CD4-positive, alpha-beta T cell treated with Interleukin-1 beta for 1 hour (primary cell): ENCODE data around the gene ZNF384.
"Not testable (repeated sequence)": the region's sequence is repeated elsewhere in the genome, so short reads cannot be mapped to it uniquely, and the experiment has no call there.

Source experiments
- DNase-seq, 2 donors: peaks; one replicate each; pipeline ENCODE4 v3.0.0-alpha.2; 2020 to 2022

The ZNF384 gene

DNA sequence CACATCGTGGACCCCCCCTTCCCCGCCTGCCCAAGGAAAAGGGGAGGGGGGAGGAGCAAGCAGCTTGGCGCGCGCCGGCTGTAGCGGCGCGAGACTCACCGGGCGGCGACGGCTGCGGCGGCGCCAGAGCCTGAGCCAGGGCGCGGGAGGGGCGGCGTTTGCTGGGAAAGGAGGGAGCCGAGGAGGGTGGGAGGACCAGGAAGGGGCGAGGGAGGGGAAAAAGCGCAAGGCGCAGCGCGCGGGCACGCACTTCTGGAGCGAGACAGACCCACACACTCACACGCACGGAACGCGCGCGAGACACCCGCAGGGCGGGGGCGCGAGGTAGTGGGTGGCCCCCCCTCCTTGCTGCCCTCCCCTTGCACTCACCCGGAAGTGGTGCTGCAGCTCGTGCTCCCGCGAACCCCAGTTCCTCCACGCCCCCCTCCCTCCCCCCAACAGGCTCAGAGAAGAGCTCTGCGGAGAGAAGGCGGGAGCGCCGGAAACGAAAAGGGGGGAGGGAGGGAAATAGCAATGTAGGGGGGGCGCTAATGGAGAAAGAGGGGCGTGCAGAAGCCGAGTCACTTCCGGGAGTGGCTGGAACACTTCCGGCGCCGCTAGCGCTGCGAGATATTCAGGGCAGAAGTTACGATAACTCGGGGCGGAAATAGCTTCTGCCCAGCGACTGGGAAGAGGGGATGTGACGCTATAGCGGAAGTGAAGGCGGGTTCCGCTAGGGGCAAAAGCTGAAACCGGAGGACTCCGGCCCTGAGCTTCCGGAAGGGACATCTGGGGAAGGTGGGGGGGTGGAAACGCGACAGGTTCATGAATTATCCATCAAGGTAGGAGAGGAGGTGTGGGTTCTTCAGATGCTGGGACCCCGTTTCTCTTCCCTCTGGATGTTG, at the start of gene ZNF384:
TSS of gene ZNF384 (minus strand) at position 377 of the 884 bp plus-strand sequence. CDS start 9,855 bp downstream, outside the sequence.
- DNase-seq: peak; percentile 97 to 98

DNA sequence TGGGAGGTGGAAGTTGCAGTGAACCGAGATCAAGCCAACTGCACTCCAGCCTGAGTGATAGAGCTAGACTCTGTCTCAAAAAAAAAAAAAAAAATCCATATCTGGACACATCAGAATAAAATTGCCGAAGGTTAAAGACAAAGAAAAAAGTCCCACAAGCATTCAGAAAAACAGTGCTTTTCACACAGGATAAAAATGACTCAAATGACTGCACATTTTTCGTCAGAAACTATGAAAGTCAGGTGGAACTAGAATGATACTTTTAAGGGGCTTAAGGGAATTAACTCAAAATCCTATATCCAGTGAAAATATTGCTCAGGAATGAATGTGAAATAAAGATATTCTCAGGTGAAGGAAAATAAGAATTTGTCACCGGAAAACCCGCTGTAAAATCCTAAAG, 47.6 kb upstream of the ZNF384 start:
- DNase-seq: no peak

DNA sequence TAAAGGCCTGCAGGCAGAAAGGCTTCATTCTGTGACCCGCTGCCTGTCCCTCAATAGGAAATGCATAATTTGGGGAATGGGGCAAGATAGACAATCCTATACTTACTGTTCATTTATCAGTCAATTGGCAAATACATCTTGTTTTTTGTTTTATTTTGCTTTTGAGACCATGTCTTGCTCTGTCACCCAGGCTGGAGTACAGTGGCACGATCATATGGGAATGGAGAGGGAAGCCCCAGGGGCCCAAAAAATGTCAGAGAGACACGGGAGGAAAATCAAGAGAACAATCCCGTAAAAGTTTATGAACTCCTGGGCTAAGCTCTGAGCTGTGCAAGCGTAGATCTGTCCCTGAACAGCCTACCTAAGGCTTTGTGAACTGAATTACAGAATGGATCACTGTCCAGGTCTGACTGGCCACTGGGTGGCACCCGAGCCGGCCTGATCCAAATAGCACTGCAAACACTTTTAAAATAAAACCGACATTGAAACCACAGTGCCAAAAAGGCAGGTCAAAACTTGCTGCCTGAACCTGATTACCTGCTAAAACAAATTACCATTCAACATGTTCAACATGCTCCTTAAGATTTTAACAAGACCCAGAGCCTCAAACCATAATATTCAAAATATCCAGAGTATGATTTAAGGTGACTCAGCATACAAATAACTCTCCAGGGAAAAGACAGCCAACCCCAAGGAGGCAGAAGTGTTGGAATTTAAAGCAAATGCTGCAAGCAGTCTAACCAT, 46.4 kb upstream of the ZNF384 start:
- peak; percentile 48 to 54 for DNase-seq

DNA sequence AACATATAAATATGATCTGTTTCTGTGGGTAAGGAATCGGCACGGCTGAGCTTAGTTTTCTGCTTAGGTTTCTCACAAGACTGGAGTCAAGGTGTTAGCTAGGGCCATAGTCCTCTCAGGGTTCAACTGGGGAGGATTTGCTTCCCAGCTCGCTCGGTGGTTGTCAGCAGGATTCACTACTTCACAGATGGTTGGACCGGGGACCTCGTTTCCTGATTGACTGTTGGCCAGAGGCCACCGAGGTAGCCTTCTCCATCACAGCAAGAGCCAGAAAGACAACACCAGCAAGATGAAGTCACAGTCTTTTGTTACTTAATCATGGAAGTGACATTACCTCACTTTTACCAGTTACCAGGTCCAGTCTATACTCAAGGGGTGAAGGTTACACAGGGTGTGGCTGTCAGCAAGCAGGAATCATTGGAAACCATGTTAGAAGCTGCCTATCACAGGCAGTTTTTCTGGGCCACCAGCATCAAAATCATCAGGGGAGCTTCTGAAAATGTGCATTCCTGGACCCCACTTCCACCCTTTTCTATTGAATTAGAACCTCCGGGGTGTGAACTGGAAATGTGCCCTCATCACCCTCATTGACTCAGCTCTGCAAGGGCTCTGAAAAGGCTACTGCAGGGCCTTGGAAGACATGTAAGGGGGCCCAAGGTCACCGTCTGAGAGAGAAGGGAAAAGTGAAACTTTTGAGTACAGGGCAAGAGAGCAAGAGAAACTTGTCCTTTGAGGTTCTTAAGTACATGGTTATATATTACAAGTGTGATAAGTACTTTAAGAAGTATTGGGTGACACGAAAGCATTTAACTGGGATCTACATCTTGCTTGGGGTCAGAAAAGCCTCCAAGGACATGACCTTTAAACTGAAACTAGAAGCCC, 45.6 kb upstream of the ZNF384 start:
- DNase-seq: no peak

DNA sequence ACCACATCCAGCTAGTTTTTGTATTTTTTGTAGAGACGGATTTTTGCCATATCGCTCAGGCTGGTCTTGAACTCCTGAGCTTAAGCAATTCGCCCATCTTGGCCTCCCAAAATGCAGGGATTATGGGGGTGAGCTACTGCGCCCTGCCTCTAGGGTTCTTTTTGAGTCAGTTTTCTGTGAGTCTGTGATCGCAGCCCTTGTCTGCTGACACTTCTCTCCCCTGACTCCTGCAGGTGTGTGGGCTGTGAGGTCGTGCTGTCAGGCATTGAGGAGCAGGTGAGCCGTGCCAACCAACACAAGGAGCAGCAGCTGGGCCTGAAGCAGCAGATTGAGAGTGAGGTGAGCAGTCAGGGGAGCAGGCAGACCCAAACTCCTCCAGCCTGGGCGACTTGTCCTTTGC, 41.0 kb upstream of the ZNF384 start:
- DNase-seq: no peak

DNA sequence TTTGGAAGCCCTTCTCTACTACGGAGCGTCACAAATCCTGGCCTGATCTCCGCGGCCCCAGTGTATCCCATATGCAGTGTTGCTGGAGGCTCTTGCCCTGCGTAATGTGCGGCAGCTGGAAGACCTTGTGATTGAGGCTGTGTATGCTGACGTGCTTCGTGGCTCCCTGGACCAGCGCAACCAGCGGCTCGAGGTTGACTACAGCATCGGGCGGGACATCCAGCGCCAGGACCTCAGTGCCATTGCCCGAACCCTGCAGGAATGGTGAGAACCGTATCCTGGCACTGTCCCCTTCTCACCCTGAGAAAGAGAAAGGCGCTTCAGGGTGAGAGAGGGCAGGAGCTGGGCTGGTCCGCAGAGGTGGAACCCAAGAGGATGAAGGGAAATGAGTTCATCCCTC, 40.0 kb upstream of the ZNF384 start:
- no peak for DNase-seq

DNA sequence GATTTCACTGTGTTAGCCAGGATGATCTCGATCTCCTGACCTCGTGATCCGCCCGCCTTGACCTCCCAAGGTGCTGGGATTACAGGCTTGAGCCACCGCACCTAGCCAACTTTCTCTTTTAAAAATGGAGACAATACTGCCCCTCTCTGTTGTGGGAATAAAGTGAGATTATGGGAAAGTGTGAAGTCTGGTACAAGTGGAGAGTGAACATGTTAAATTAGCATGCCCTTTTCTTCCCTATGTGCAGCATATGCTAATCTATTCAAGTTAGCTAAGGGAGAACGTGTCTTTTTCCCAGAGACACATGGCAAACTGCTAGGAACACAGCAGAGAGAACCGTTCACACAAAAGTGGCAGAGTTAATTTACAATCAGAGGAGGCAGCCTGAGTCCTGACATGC, 36.2 kb upstream of the ZNF384 start:
- no peak for DNase-seq

DNA sequence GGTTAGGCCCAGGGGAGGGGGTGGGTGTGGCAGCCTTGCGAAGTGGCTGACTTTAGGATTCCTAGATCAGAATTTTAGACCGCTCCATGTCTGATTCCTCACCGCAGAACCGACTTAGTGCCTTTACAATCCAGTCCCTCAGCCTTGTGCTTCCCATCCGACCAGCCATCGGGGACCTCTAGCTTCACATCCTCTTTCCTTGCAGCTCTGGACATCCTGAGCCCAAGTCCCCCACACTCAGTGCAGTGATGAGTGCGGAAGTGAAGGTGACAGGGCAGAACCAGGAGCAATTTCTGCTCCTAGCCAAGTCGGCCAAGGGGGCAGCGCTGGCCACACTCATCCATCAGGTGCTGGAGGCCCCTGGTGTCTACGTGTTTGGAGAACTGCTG, 35.2 kb upstream of the ZNF384 start:
- peak in 1 of 2 donors; percentile 22 for DNase-seq

DNA sequence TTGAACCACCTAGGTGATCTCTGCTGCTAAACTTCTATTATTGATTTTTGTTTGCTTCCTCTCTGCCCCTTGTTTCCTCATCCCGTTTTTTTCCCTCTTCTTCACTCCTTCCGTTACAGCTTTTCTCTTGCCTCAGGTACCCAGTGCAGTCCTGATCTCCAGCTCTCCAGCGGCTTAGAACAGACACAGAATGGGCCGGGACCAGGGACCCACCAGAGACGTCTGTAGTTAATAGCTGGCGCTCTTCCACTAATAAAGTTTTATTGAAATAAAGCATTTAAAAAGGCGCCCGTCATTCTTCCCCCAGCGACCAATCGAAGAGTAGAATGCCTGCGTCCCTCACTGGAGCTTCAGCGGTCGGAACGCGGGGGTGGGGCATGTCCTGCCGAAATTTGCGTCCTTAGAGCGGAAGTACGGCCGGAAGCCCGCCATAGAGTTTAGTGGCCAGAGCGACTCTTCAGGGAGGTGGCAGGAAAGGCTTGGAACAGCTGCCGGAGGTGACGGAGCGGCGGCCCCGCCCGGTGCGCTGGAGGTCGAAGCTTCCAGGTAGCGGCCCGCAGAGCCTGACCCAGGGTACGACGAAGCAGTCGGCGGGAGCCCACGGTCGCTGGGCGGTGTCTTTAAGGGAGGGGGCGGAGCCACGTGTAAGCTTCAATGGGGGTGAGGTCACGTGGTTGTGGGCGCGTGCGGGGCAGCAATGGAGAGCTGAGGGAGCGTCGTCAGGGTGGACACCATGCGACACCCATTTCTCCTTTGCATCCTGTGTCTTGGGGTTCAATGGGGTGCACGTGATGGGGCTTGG, 34.6 kb upstream of the ZNF384 start, which contains the start of gene COPS7A:
TSS of gene COPS7A (plus strand) at position 440 of the 802 bp plus-strand sequence. CDS start 611 bp downstream, outside the sequence.
- DNase-seq: peak; percentile 98 to 99

DNA sequence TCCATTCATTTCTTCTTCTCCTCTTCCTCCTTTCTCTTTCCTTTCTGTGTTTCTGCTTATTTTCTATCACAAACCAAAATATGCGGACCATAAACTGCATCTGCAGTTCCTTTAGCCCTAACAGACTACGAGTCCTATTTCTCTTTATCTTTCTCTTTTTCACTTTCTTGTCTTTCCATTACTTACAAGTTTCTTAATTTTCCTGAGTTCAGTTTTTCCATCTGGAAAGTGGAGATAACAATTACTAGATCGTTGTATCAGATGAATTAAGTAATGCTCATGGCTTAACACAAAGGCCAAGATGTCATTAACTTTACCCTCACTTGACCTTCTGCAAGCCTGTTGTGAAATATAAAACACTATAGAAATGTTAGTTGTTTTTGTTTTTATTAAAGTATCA, 33.7 kb upstream of the ZNF384 start:
- DNase-seq: no peak

DNA sequence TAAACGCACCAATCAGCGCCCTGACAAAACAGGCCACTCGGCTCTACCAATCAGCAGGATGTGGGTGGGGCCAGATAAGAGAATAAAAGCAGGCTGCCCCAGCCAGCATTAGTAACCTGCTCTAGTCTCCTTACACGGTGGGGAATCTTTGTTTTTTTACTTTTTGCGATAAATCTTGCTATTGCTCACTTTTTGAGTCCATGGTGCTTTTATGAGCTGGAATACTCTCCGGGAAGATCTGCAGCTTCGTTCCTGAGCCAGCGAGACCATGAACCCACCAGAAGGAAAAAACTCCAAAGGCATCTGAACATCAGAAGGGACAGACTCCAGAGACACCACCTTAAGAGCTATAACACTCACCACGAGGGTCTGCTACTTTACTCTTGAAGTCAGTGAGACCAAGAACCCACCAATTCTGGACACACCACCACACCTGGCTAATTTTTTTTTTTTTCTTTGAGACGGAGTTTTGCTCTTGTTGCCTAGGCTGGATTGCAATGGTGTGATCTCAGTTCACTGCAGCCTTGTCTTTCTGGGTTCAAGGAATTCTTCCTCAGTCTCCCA, 27.8 kb upstream of the ZNF384 start:
- no peak for DNase-seq

DNA sequence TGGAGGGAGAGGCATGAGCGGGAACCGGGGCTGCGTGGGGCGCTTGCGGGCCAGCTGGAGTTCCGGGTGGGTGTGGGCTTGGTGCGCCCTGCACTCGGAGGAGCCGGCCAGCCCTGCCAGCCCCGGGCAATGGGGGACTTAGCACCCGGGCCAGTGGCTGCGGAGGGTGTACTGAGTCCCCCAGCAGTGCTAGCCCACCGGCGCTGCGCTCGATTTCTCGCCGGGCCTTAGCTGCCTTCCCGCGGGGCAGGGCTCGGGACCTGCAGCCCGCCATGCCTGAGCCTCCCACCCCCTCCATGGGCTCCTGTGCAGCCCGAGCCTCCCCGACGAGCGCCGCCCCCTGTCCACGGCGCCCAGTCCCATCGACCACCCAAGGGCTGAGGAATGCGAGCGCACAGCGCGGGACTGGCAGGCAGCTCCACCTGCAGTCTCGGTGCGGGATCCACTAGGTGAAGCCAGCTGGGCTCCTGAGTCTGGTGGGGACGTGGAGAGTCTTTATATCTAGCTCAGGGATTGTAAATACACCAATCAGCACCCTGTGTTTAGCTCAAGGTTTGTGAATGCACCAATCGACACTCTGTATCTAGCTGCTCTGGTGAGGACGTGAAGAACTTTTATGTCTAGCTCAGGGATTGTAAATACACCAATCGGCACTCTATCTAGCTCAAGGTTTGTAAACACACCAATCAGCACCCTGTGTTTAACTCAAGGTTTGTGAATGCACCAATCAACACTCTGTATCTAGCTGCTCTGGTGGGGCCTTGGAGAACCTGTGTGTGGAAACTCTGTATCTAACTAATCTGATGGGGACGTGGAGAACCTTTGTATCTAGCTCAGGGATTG, 27.1 kb upstream of the ZNF384 start:
- not testable (repeated sequence) for DNase-seq

DNA sequence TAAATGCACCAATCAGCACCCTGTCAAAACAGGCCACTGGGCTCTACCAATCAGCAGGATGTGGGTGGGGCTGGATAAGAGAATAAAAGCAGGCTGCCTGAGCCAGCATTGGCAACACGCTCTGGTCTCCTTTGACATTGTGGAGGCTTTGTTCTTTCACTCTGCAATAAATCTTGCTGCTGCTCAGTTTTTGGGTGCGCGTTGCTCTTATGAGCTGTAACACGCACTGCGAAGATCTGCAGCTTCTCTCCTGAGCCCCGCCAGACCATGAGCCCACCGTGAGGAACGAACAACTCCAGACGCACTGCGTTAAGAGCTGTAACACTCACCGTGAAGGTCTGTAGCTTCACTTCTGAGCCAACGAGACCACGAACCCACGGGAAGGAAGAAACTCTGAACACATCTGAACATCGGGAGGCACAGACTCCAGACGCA, 19.8 kb upstream of the ZNF384 start:
- DNase-seq: peak; percentile 42 to 82

DNA sequence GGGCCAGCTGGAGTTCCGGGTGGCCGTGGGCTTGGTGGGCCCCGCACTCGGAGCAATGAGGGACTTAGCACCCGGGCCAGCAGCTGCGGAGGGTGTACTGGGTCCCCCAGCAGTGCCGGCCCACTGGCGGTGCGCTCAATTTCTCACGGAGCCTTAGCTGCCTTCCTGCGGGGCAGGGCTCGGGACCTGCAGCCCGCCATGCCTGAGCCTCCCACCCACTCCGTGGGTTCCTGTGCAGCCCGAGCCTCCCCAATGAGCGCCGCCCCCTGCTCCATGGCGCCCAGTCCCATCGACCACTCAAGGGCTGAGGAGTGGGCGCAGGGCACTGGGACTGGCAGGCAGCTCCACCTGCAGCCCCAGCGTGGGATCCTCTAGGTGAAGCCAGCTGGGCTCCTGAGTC, 19.2 kb upstream of the ZNF384 start:
- not testable (repeated sequence) for DNase-seq

DNA sequence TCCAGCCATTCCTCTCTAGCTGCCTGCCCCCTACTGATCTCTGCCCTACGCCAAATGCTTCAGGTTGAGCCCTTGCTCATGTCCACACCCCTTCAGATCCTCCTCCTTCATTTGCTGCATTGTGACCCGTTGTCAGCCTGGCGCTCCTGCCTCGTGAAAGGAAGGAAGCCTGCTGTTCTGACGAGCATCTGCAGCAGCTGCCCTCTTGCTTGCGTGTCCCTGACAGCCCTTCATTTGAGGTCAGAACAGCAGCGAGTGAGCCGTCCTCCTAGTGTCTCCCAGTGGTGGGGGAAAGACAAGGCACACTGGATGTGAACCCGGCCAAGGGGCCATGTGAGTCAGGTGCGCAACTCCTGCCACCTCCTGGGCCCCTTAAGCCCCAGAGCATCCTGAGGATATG, 14.5 kb upstream of the ZNF384 start:
- DNase-seq: no peak

DNA sequence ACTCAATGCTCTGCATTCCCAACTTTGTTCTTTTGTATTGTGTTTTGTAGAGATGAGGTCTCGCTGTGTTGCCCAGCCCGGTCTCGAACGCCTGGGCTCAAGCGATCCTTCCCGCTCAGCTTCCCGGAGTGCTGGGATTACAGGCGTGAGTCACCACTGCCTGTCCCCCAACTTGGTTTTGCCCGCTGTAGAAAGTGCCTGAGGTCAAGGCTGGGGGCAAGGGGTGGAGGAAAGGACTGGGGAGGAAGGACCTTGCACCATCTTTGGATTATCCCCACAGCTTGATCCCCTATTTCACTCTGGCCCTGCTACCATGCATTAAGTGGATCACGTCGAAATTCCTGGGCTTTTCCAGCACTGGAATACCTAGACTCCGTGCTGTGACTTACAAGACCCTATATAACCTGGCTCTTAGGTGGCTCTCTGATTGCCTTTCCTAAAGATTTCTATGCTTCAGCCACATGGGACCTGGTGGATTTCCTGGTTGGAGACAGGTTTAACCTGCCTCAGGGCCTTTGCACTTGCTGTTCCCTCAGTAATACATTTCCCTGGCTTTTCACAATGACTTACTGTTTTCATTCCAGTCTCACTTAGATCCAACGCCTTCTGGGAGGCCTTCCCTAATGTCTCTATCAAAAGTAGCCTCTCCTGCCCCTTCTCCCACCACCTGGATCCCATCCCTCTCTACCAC, 12.0 kb upstream of the ZNF384 start:
- DNase-seq: no peak

DNA sequence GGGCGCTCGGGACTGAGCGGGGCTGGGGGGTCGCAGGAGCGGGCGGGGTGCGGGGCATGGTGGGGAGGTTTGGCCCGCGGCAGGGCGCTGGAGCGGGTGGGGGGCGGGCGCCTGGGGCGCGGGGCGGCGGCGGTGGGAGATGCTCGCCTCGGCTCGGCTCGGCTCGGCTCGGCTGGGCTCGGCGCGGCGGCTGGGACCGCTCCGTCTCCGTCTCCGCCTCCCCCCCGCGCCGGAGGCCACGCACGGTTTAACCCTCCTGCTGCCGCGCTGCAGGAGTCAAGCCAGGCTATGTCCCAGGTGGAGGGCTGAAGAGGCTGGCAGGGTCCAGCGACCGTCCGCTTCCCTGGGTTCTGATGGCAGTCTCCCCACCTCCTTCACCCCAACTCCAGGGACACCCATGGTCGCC, 11.5 kb upstream of the ZNF384 start, which contains the start of gene PIANP:
TSS of gene PIANP (minus strand) at position 170 of the 406 bp plus-strand sequence. CDS start 2,754 bp downstream, outside the sequence.
- peak; percentile 39 to 45 for DNase-seq

DNA sequence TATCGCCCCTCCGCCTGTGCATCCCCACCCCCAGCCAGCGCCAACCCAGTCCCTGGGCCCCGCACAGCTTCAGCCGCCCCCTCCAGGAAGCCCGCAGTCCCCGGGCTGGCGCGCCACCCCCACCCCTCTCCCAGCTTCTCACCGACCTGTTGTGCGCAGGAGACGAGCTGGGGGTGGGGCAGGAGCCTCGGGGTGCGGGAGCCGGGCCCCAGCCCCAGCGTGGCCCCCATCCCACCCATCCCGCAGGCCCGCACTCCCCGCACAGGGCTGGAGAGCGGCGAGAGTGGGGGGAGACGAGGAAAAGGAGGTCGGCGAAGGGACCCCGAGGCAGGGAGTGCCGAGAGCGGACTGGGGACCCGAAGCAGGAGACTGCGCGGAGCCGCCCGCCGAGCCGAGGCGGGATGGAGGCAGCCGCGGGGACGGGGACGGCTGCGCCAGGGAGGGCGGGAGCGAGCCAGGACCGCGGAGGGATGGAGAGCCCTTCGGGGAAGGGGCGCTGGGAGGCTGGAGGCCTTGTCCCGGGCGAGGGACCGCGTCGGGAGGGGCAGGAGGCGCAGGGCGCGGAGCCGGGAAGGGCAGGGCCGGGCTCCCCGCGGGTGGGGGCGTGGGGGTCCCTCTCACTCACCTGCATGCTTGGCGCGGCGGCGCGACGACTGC, 10.9 kb upstream of the ZNF384 start:
- no peak for DNase-seq
